ENCODE results near the gene CARD11.

CARD11 gene

DNA sequence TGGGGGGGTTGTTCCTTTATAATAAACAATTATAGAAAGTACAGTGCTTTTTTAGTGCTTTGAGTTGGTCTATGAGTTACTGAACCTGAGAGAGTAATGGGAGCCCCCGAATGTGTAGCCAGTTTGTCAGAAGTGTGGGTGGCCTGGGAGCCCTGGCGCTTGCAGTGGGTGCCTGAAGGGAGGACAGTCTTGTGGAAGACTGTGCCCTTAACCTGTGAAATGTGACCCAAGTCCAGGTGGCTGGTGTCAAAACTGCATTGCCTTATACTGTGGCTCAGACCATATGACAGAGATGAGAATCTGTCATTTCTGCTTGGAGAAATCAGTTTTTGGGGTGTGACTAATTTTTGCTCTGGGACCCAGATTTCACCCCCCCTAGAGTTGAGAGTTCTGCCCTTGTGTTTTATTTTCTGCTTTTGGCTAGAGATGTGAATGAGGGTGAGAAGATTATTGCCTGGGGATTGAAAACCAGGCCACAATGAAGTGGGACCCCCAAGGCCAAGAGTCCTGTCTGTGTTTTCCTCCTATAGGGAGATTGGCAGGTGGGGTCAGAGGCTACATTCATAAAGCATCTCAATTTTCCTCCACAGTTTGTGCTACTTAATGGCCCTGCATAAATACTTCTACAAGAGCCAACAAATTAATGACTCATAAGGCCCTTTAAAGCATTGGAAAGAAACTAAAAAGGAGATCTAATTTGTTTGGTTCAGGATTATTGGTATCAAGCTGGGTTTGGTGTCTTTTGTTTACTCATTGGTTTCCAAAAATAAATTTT lies 24.1 kb upstream of the CARD11 start:
- Histone ChIP-seq H3K27me3 (ENCODE audit: control insufficient read depth, insufficient read depth, low read length) (no peaks in the 10 kb centered on the region), H3K36me3 (ENCODE audit: control insufficient read depth, insufficient read depth, low read length) (no peaks in the 10 kb centered on the region), H3K9me3 (ENCODE audit: control insufficient read depth, low read length) (no peaks in the 10 kb centered on the region), H3K9ac (no peak overlapping the region), H2AFZ (no peak overlapping the region), H3K4me1 (no peaks in the 10 kb centered on the region), H3K79me2 (no peaks in the 10 kb centered on the region), H3K4me2 (ENCODE audit: low read length) (no peak overlapping the region), H3K4me3 (ENCODE audit: low read depth, low read length) (no peak overlapping the region), H3K27ac (no peak overlapping the region)
- TF ChIP-seq, protein P1, sequence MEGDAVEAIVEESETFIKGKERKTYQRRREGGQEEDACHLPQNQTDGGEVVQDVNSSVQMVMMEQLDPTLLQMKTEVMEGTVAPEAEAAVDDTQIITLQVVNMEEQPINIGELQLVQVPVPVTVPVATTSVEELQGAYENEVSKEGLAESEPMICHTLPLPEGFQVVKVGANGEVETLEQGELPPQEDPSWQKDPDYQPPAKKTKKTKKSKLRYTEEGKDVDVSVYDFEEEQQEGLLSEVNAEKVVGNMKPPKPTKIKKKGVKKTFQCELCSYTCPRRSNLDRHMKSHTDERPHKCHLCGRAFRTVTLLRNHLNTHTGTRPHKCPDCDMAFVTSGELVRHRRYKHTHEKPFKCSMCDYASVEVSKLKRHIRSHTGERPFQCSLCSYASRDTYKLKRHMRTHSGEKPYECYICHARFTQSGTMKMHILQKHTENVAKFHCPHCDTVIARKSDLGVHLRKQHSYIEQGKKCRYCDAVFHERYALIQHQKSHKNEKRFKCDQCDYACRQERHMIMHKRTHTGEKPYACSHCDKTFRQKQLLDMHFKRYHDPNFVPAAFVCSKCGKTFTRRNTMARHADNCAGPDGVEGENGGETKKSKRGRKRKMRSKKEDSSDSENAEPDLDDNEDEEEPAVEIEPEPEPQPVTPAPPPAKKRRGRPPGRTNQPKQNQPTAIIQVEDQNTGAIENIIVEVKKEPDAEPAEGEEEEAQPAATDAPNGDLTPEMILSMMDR (IDR thresholded peaks at IDR 0.05): no peak

DNA sequence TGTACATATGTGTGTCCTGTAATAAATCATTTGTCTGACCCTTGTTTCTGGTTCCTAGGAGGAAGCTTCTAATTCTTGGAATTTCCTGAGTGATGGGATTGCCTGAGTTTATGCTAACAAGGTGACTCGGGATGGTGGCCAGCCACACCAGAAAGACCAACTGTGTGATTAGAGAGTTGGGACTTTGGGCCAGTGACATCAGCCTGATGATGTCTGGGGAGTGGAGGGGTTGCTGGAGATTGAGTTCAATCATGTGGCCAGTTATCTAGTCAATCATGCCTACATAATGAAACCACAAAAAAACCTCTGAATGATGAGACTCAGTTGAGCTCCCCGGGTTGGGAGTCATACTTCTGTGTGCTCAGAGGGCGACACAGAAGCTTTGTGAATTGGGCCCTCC lies 23.5 kb upstream of the CARD11 start:
- H3K9ac ChIP-seq: no peak overlapping the region
- no peaks in the 10 kb centered on the region for H3K27me3 ChIP-seq (ENCODE audit: control insufficient read depth, insufficient read depth, low read length)
- H3K4me3 ChIP-seq (ENCODE audit: low read depth, low read length): no peak overlapping the region
- TF ChIP-seq, protein P1 (IDR thresholded peaks at IDR 0.05): no peak
- H2AFZ ChIP-seq: no peak overlapping the region
- H3K9me3 ChIP-seq (ENCODE audit: control insufficient read depth, low read length): no peaks in the 10 kb centered on the region
- no peaks in the 10 kb centered on the region for H3K36me3 ChIP-seq (ENCODE audit: control insufficient read depth, insufficient read depth, low read length)
- H3K4me2 ChIP-seq (ENCODE audit: low read length): no peak overlapping the region
- H3K4me1 ChIP-seq: no peaks in the 10 kb centered on the region
- no peak overlapping the region for H3K27ac ChIP-seq
- no peaks in the 10 kb centered on the region for H3K79me2 ChIP-seq

DNA sequence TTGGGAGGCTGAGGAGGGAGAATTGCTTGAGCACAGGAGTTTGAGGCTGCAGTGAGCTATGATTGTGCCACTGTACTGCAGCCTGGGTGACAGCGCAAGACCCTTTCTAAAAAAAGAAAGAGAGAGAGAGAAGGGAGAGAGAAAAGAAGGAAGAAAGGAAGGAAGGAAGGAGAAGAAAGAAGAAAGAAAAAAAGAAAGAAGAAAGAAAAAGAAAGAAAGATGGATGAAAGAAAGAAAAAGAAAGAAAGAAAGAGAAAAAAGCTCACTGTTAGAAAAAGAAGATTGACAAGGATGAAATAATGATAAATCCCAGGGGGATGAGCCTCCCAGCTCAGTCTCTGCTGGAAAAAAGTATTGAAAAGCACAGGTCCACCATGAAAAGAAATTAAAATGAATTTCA lies 22.8 kb upstream of the CARD11 start:
- H2AFZ ChIP-seq: no peak overlapping the region
- H3K9me3 ChIP-seq (ENCODE audit: control insufficient read depth, low read length): no peaks in the 10 kb centered on the region
- TF ChIP-seq, protein P1 (IDR thresholded peaks at IDR 0.05): no peak
- no peak overlapping the region for H3K27ac ChIP-seq
- H3K27me3 ChIP-seq (ENCODE audit: control insufficient read depth, insufficient read depth, low read length): no peaks in the 10 kb centered on the region
- H3K4me3 ChIP-seq (ENCODE audit: low read depth, low read length): no peak overlapping the region
- H3K36me3 ChIP-seq (ENCODE audit: control insufficient read depth, insufficient read depth, low read length): no peaks in the 10 kb centered on the region
- no peak overlapping the region for H3K4me2 ChIP-seq (ENCODE audit: low read length)
- no peaks in the 10 kb centered on the region for H3K4me1 ChIP-seq
- H3K9ac ChIP-seq: no peak overlapping the region
- H3K79me2 ChIP-seq: no peaks in the 10 kb centered on the region

DNA sequence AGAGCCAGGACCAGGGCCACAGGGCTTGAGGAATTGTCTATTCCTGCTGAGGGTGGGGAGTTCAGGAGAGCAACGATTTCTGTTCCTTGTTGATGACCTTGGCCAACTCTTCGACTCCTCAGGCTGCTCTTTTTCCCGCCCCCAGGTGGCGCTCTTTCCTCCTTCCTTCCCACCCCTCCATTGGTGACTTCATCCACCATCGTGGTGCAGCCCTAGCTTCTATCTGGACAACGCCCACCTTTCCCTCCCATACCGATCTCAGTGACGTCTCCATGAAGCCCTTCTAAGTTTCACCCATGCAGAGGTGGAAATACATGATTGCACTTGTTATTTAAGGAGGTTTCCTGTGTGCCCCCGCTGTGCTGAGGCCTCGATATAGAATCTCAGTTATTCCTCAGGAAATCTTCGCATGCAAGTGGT lies 22.1 kb upstream of the CARD11 start:
- H3K9ac ChIP-seq: no peak overlapping the region
- TF ChIP-seq, protein P1 (IDR thresholded peaks at IDR 0.05): no peak
- no peak overlapping the region for H3K4me3 ChIP-seq (ENCODE audit: low read depth, low read length)
- no peaks in the 10 kb centered on the region for H3K79me2 ChIP-seq
- H3K9me3 ChIP-seq (ENCODE audit: control insufficient read depth, low read length): no peaks in the 10 kb centered on the region
- H3K4me2 ChIP-seq (ENCODE audit: low read length): no peak overlapping the region
- no peaks in the 10 kb centered on the region for H3K4me1 ChIP-seq
- no peak overlapping the region for H2AFZ ChIP-seq
- H3K27ac ChIP-seq: no peak overlapping the region
- no peaks in the 10 kb centered on the region for H3K27me3 ChIP-seq (ENCODE audit: control insufficient read depth, insufficient read depth, low read length)
- H3K36me3 ChIP-seq (ENCODE audit: control insufficient read depth, insufficient read depth, low read length): no peaks in the 10 kb centered on the region

DNA sequence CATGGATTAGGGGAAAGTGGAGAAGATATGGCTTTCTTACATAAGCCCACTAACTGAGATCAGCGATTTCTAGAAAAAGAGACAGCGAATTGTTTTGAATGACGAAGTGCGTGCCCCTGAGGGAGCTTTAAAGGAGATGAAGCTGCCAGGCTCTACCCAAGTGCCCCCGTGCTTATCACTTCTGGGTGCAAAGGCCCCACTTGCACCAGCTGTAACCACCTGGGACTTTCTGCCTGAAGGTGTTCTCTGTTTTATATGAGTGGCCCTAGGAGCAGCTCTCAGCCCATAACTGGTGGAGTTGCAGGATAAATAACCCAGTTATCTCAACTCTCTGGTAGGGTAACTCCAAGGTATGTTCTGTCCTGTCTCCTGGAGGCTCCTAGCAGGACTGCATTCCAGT lies 20.4 kb upstream of the CARD11 start:
- no peaks in the 10 kb centered on the region for H3K36me3 ChIP-seq (ENCODE audit: control insufficient read depth, insufficient read depth, low read length)
- no peak overlapping the region for H3K27ac ChIP-seq
- no peak overlapping the region for H3K9ac ChIP-seq
- no peaks in the 10 kb centered on the region for H3K79me2 ChIP-seq
- no peak overlapping the region for H3K4me3 ChIP-seq (ENCODE audit: low read depth, low read length)
- H3K27me3 ChIP-seq (ENCODE audit: control insufficient read depth, insufficient read depth, low read length): no peaks in the 10 kb centered on the region
- TF ChIP-seq, protein P1 (IDR thresholded peaks at IDR 0.05): no peak
- H3K4me2 ChIP-seq (ENCODE audit: low read length): no peak overlapping the region
- no peaks in the 10 kb centered on the region for H3K4me1 ChIP-seq
- no peak overlapping the region for H2AFZ ChIP-seq
- H3K9me3 ChIP-seq (ENCODE audit: control insufficient read depth, low read length): no peaks in the 10 kb centered on the region

Measured in parathyroid adenoma (tissue), 2 donors.